ENCODE results near the gene TSEN54. TPM values are rescaled to one million over a fixed set of nuclear protein-coding genes. Genes with fewer than 3 reads are reported as not detected.

TSEN54 gene
- total RNA-seq, 2 experiments from 2014 or later = 92.0 to 97.7 TPM

- H3K4me1 Mint-ChIP-seq = no peaks in the 10 kb centered on the region
- H3K4me3 Mint-ChIP-seq = no peak overlapping the region
- H3K9me3 Mint-ChIP-seq (ENCODE audit: low read depth) = no peaks in the 10 kb centered on the region
- no peaks in the 10 kb centered on the region for H3K27me3 Mint-ChIP-seq
- CTCF ChIA-PET = no interaction called here
- no peak overlapping the region for H3K27ac Mint-ChIP-seq
- DNase-seq (no peak), ATAC-seq (no peak)
- H3K36me3 Mint-ChIP-seq = no peaks in the 10 kb centered on the region
These were observed 36.0 kb upstream of the TSEN54 start for GRCh38 chr17:75480281-75480680.

GRCh38 chr17:75481194-75482068 is 34.9 kb upstream of the TSEN54 start:
- no peaks in the 10 kb centered on the region for H3K9me3 Mint-ChIP-seq (ENCODE audit: low read depth)
- H3K4me3 Mint-ChIP-seq = no peak overlapping the region
- ATAC-seq (no peak), DNase-seq (no peak)
- peaks cover 3% of the 10 kb centered on the region for H3K4me1 Mint-ChIP-seq
- no peaks in the 10 kb centered on the region for H3K36me3 Mint-ChIP-seq
- CTCF ChIA-PET = interaction anchor here (1.2 kb wide), 1 partner anchor 35 kb away, joined by 3 read pairs; no protein-coding TSS in a partner anchor
- no peak overlapping the region for H3K27ac Mint-ChIP-seq
- H3K27me3 Mint-ChIP-seq = no peaks in the 10 kb centered on the region

- peak overlapping the region; percentile 8 for H3K27ac Mint-ChIP-seq
- no peaks in the 10 kb centered on the region for H3K36me3 Mint-ChIP-seq
- CTCF ChIA-PET = interaction anchor here (1.2 kb wide), 1 partner anchor 35 kb away, joined by 3 read pairs; no protein-coding TSS in a partner anchor
- no peaks in the 10 kb centered on the region for H3K27me3 Mint-ChIP-seq
- peaks cover 10% of the 10 kb centered on the region for H3K4me1 Mint-ChIP-seq
- ATAC-seq (no peak), DNase-seq (no peak)
- H3K4me3 Mint-ChIP-seq = no peak overlapping the region
- H3K9me3 Mint-ChIP-seq (ENCODE audit: low read depth) = no peaks in the 10 kb centered on the region
These were observed 34.0 kb upstream of the TSEN54 start for GRCh38 chr17:75482098-75482942.

- DNase-seq (no peak), ATAC-seq (no peak)
- H3K4me3 Mint-ChIP-seq = no peak overlapping the region
- no peak overlapping the region for H3K27ac Mint-ChIP-seq
- H3K9me3 Mint-ChIP-seq (ENCODE audit: low read depth) = no peaks in the 10 kb centered on the region
- no peaks in the 10 kb centered on the region for H3K27me3 Mint-ChIP-seq
- CTCF ChIA-PET = interaction anchor here (0.7 to 0.8 kb wide), 2 partner anchors 35 to 264 kb away, joined by 3 read pairs; no protein-coding TSS in a partner anchor
- H3K36me3 Mint-ChIP-seq = peaks cover 3% of the 10 kb centered on the region
- peaks cover 23% of the 10 kb centered on the region for H3K4me1 Mint-ChIP-seq
These were observed 30.6 kb upstream of the TSEN54 start for GRCh38 chr17:75485688-75486087.

- ATAC-seq (no peak), DNase-seq (no peak)
- Mint-ChIP-seq H3K4me1 (peaks cover 23% of the 10 kb centered on the region), H3K27ac (peak overlapping the region; percentile 95), H3K9me3 (ENCODE audit: low read depth) (no peaks in the 10 kb centered on the region), H3K27me3 (no peaks in the 10 kb centered on the region), H3K4me3 (no peak overlapping the region), H3K36me3 (peaks cover 3% of the 10 kb centered on the region)
- CTCF ChIA-PET = interaction anchor here (2.2 kb wide), 2 partner anchors 30 to 51 kb away, joined by 6 to 7 read pairs; partner anchors contain the start of gene TMEM94
These were observed 30.2 kb upstream of the TSEN54 start for GRCh38 chr17:75486151-75486550.

GRCh38 chr17:75486951-75487350 is 29.4 kb upstream of the TSEN54 start:
- peak overlapping the region; percentile 95 for H3K27ac Mint-ChIP-seq
- ATAC-seq (no peak), DNase-seq (no peak)
- peaks cover 3% of the 10 kb centered on the region for H3K36me3 Mint-ChIP-seq
- no peaks in the 10 kb centered on the region for H3K9me3 Mint-ChIP-seq (ENCODE audit: low read depth)
- H3K4me3 Mint-ChIP-seq = no peak overlapping the region
- CTCF ChIA-PET = interaction anchor here (1.1 to 2.2 kb wide), 7 partner anchors 25 to 146 kb away, joined by 3 to 10 read pairs (median 6); partner anchors contain the start of genes TMEM94 and TSEN54
- peaks cover 23% of the 10 kb centered on the region for H3K4me1 Mint-ChIP-seq
- H3K27me3 Mint-ChIP-seq = no peaks in the 10 kb centered on the region

- CTCF ChIA-PET = interaction anchor here (1.1 to 2.2 kb wide), 8 partner anchors 25 to 262 kb away, joined by 3 to 10 read pairs (median 6); partner anchors contain the start of genes TMEM94 and TSEN54
- Mint-ChIP-seq H3K27me3 (no peaks in the 10 kb centered on the region), H3K4me1 (peaks cover 23% of the 10 kb centered on the region), H3K27ac (peak overlapping the region; percentile 95), H3K36me3 (peaks cover 3% of the 10 kb centered on the region), H3K9me3 (ENCODE audit: low read depth) (no peaks in the 10 kb centered on the region), H3K4me3 (peak overlapping the region; percentile 50)
- DNase-seq (peak; percentile 84), ATAC-seq (peak; percentile 90)
These were observed 28.8 kb upstream of the TSEN54 start for GRCh38 chr17:75487351-75488070.

GRCh38 chr17:75488693-75489510 is 27.4 kb upstream of the TSEN54 start:
- Mint-ChIP-seq H3K9me3 (ENCODE audit: low read depth) (no peaks in the 10 kb centered on the region), H3K27me3 (no peaks in the 10 kb centered on the region), H3K4me3 (no peak overlapping the region), H3K4me1 (peaks cover 23% of the 10 kb centered on the region), H3K36me3 (peaks cover 3% of the 10 kb centered on the region), H3K27ac (peak overlapping the region; percentile 95)
- CTCF ChIA-PET = interaction anchor here (0.7 kb wide), 1 partner anchor 66 kb away, joined by 4 read pairs; no protein-coding TSS in a partner anchor
- ATAC-seq (no peak), DNase-seq (no peak)

GRCh38 chr17:75489511-75489955 is 26.8 kb upstream of the TSEN54 start:
- Mint-ChIP-seq H3K36me3 (peaks cover 3% of the 10 kb centered on the region), H3K9me3 (ENCODE audit: low read depth) (no peaks in the 10 kb centered on the region), H3K4me3 (no peak overlapping the region), H3K4me1 (peaks cover 23% of the 10 kb centered on the region), H3K27me3 (no peaks in the 10 kb centered on the region), H3K27ac (no peak overlapping the region)
- ATAC-seq = no peak
- DNase-seq = no peak
- CTCF ChIA-PET = interaction anchor here (1.0 kb wide), 1 partner anchor 143 kb away, joined by 3 read pairs; the partner anchor contains the start of gene SMIM5

- no peaks in the 10 kb centered on the region for H3K9me3 Mint-ChIP-seq (ENCODE audit: low read depth)
- peaks cover 3% of the 10 kb centered on the region for H3K36me3 Mint-ChIP-seq
- H3K4me3 Mint-ChIP-seq = no peak overlapping the region
- H3K4me1 Mint-ChIP-seq = peaks cover 23% of the 10 kb centered on the region
- no peak for DNase-seq
- H3K27me3 Mint-ChIP-seq = no peaks in the 10 kb centered on the region
- ATAC-seq = no peak
- no peak overlapping the region for H3K27ac Mint-ChIP-seq
- CTCF ChIA-PET = interaction anchor here (1.0 kb wide), 1 partner anchor 143 kb away, joined by 3 read pairs; the partner anchor contains the start of gene SMIM5
These were observed 26.1 kb upstream of the TSEN54 start for GRCh38 chr17:75490173-75490743.

GRCh38 chr17:75490953-75491649 is 25.2 kb upstream of the TSEN54 start:
- H3K4me1 Mint-ChIP-seq = peaks cover 23% of the 10 kb centered on the region
- CTCF ChIA-PET = no interaction called here
- H3K36me3 Mint-ChIP-seq = peaks cover 3% of the 10 kb centered on the region
- ATAC-seq (no peak), DNase-seq (no peak)
- no peak overlapping the region for H3K4me3 Mint-ChIP-seq
- no peaks in the 10 kb centered on the region for H3K9me3 Mint-ChIP-seq (ENCODE audit: low read depth)
- no peaks in the 10 kb centered on the region for H3K27me3 Mint-ChIP-seq
- peak overlapping the region; percentile 28 for H3K27ac Mint-ChIP-seq
